Stimulated activated CD4-positive, alpha-beta T cell treated with anti-CD3 and anti-CD28 coated beads, Interleukin-12 subunit alpha, Interleukin-12 subunit beta, amount 100 ng/mL, for 48 hours (primary cell): ENCODE results near the gene HNRNPC.
"Not testable (repeated sequence)": the region's sequence is repeated elsewhere in the genome, so short reads cannot be mapped to it uniquely, and the experiment has no call there.

Experiments
- DNase-seq, 3 donors: peaks; one replicate each; pipeline ENCODE4 v3.0.0-alpha.2; 2020; ENCODE audit warnings: low read depth in 2 of 3, low spot score in 1 of 3

The HNRNPC gene

GRCh38 chr14:21269252-21270046 is at the start of gene HNRNPC:
TSS of gene HNRNPC (minus strand) at chr14:21269442. CDS start at chr14:21234193, 35,249 bp downstream.
- peak; percentile 100 for DNase-seq

- DNase-seq = no peak
These were observed 48.2 kb upstream of the HNRNPC start for GRCh38 chr14:21317398-21317797.

GRCh38 chr14:21313512-21313911 is 44.3 kb upstream of the HNRNPC start:
- DNase-seq = no peak

GRCh38 chr14:21311614-21312013 is 42.4 kb upstream of the HNRNPC start:
- DNase-seq = no peak

GRCh38 chr14:21309956-21310355 is 40.7 kb upstream of the HNRNPC start:
- no peak for DNase-seq

- no peak for DNase-seq
These were observed 40.0 kb upstream of the HNRNPC start for GRCh38 chr14:21309238-21309636.

- DNase-seq = peak; percentile 70 to 82 (median 71)
These were observed 39.4 kb upstream of the HNRNPC start for GRCh38 chr14:21308479-21309237.

GRCh38 chr14:21308132-21308478 is 38.9 kb upstream of the HNRNPC start:
- no peak for DNase-seq

- DNase-seq = no peak
These were observed 38.4 kb upstream of the HNRNPC start for GRCh38 chr14:21307637-21308036.

GRCh38 chr14:21302836-21303140 is 33.5 kb upstream of the HNRNPC start:
- DNase-seq = not testable (repeated sequence)

GRCh38 chr14:21302013-21302835 is 33.0 kb upstream of the HNRNPC start:
- no peak for DNase-seq

GRCh38 chr14:21300892-21301291 is 31.6 kb upstream of the HNRNPC start:
- no peak for DNase-seq

- no peak for DNase-seq
These were observed 30.4 kb upstream of the HNRNPC start for GRCh38 chr14:21299562-21300130.

- no peak for DNase-seq
These were observed 29.1 kb upstream of the HNRNPC start for GRCh38 chr14:21298358-21298757.

GRCh38 chr14:21294026-21294425 is 24.8 kb upstream of the HNRNPC start:
- not testable (repeated sequence) for DNase-seq

- no peak for DNase-seq
These were observed 17.9 kb upstream of the HNRNPC start for GRCh38 chr14:21287168-21287567.

GRCh38 chr14:21286516-21286915 is 17.3 kb upstream of the HNRNPC start:
- not testable (repeated sequence) for DNase-seq

GRCh38 chr14:21281917-21282316 is 12.7 kb upstream of the HNRNPC start:
- DNase-seq = not testable (repeated sequence)

GRCh38 chr14:21279783-21280182 is 10.5 kb upstream of the HNRNPC start, which contains the start of gene RPGRIP1:
TSS of gene RPGRIP1 (plus strand) at chr14:21280083. CDS start at chr14:21287977, 7,894 bp downstream.
- DNase-seq = no peak

GRCh38 chr14:21278632-21279031 is 9.4 kb upstream of the HNRNPC start:
- DNase-seq = no peak

GRCh38 chr14:21275261-21275858 is 6.1 kb upstream of the HNRNPC start:
- DNase-seq = no peak
